Measurements from ENCODE around the gene ASTN2. TPM values are rescaled to one million over a fixed set of nuclear protein-coding genes. Genes with fewer than 3 reads are reported as not detected.

Gene ASTN2
- total RNA-seq, 4 donors from 2014 or later = 3.0 to 7.0 (median 5.2) TPM

DNA sequence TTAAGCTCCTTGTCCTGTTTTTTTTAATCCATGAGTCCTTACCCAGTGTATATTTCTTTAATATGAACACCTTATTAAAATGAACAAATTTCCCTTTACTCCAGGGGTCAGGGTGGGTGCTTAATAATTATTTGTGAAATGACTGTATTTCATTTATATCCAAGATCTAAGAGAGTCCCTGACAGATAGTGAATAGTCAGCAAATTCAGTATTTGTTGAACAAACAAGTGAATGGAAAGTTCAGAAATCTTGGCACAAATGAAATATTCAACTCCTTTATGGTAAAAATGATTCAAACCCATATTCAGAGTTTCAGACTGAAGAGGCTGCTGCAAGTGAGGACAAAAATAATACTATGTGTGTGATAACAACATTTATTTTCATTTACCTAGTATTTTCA is 59.9 kb downstream of the ASTN2 start:
- in situ Hi-C loops (cut with MboI; ENCODE audit: low pct_ligation_motif_present in 1 of 4, low pct_unique_long_range_greater_than_20kb in 1 of 4, low sequenced_read_pairs in 3 of 4) (no loop called here), intact Hi-C loops (cut with DNase I; ENCODE audit: low total_unique reads) (no loop called here)
- Histone ChIP-seq H3K9me3 (no peaks in the 10 kb centered on the region), H3K36me3 (no peaks in the 10 kb centered on the region), H3K27me3 (no peaks in the 10 kb centered on the region), H3K4me1 (no peaks in the 10 kb centered on the region), H3K27ac (no peak overlapping the region), H3K4me3 (no peak overlapping the region)
- no peak for DNase-seq
- no peak for TF ChIP-seq POLR2AphosphoS5 (IDR thresholded peaks at IDR 0.05)
- TF ChIP-seq, protein P1, sequence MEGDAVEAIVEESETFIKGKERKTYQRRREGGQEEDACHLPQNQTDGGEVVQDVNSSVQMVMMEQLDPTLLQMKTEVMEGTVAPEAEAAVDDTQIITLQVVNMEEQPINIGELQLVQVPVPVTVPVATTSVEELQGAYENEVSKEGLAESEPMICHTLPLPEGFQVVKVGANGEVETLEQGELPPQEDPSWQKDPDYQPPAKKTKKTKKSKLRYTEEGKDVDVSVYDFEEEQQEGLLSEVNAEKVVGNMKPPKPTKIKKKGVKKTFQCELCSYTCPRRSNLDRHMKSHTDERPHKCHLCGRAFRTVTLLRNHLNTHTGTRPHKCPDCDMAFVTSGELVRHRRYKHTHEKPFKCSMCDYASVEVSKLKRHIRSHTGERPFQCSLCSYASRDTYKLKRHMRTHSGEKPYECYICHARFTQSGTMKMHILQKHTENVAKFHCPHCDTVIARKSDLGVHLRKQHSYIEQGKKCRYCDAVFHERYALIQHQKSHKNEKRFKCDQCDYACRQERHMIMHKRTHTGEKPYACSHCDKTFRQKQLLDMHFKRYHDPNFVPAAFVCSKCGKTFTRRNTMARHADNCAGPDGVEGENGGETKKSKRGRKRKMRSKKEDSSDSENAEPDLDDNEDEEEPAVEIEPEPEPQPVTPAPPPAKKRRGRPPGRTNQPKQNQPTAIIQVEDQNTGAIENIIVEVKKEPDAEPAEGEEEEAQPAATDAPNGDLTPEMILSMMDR (IDR thresholded peaks at IDR 0.05) = no peak
- TF ChIP-seq EP300 (IDR thresholded peaks at IDR 0.05; ENCODE audit: low read depth) = no peak
- no peak for TF ChIP-seq POLR2A (IDR thresholded peaks at IDR 0.05)

DNA sequence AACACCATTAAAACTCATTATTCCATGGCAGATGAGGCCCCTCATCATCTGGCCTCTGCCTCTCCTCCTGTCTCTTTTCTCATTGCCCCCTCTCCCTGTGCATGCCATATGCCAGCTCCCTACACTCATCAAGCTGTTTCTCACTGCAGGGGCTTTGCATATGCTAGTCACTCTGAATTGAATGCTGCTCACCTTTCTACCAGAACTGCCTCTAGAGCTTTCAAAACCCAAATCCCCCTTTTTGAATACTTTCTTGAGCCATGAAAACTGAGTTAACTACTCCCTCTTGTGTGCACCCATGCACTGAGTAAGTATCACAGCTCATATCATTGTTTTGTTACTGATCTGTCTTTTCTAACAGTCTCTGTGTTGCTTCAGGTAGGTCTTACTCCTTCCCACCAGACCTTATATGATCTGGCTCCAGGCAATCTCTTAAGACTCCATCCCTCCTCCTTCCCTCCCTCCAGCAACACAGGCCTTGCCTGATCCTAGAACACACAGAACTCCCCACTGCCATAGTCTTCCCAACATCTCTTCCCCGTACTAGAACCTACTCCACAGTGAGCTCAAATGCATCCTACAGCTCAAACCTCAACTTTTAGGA is 60.5 kb downstream of the ASTN2 start:
- no peaks in the 10 kb centered on the region for H3K27me3 ChIP-seq
- in situ Hi-C loops (cut with MboI; ENCODE audit: low pct_ligation_motif_present in 1 of 4, low pct_unique_long_range_greater_than_20kb in 1 of 4, low sequenced_read_pairs in 3 of 4) = no loop called here

DNA sequence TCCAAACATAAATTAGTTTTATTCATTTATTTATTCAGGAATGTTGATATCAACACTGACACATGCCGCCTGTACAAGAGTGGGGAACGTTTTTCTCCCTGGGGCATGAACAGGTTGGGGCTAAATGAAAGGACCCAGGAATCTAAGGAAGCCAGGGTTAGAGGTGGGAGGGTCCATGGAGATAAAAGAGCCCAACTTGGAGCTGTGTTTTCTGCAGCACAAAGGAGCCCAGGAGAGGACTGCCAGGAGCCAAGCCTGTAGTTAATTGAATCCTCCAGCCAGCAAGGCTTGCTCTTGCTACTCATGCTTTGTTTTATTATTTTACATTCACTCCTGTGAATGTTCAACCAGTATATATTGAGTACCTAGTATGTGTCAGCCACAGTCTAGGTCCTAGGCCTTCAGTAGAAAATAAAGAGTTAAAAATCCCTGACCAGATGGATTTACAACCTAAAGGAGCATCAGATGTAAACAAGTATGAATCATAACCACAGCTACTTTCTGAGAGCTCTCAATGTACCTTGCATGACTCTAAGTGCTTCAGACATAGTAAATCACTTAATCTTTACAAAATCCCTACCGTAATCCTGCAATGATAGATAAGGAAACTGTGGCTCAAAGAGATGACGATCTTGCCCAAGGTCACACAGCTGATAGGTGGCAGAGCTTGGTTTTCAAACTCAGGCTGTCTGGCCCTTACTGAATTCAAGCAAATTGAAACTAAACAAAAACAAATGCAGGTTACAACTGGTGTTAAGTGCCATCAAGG is 69.8 kb downstream of the ASTN2 start:
- intact Hi-C loops (cut with DNase I; ENCODE audit: low total_unique reads) = no loop called here
- 28 to 31% methylated on average over 4 of the region's 4 CpGs for WGBS, 2 donors (ENCODE audit: low coverage in 1 of 2)
- no peak for DNase-seq
- Histone ChIP-seq H3K27me3 (no peaks in the 10 kb centered on the region), H3K27ac (no peak overlapping the region), H3K4me3 (no peak overlapping the region), H3K36me3 (no peaks in the 10 kb centered on the region), H3K4me1 (no peaks in the 10 kb centered on the region), H3K9me3 (no peaks in the 10 kb centered on the region)
- no peak for TF ChIP-seq EP300 (IDR thresholded peaks at IDR 0.05; ENCODE audit: low read depth)
- TF ChIP-seq POLR2A (IDR thresholded peaks at IDR 0.05) = no peak
- TF ChIP-seq, protein P1 (IDR thresholded peaks at IDR 0.05) = no peak
- no peak for TF ChIP-seq POLR2AphosphoS5 (IDR thresholded peaks at IDR 0.05)
- in situ Hi-C loops (cut with MboI; ENCODE audit: low pct_ligation_motif_present in 1 of 4, low pct_unique_long_range_greater_than_20kb in 1 of 4, low sequenced_read_pairs in 3 of 4) = no loop called here

More for the DNA sequence above, 60.5 kb downstream of the ASTN2 start:
- no peaks in the 10 kb centered on the region for H3K36me3 ChIP-seq
- H3K4me3 ChIP-seq = no peak overlapping the region
- H3K9me3 ChIP-seq = no peaks in the 10 kb centered on the region
- intact Hi-C loops (cut with DNase I; ENCODE audit: low total_unique reads) = no loop called here
- H3K4me1 ChIP-seq = no peaks in the 10 kb centered on the region
- no peak for DNase-seq
- no peak overlapping the region for H3K27ac ChIP-seq
- WGBS, 2 donors (ENCODE audit: low coverage in 1 of 2) = 76 to 88% methylated on average over 1 of the region's 1 CpG
- TF ChIP-seq, protein P1 (IDR thresholded peaks at IDR 0.05) = no peak
- TF ChIP-seq POLR2A (IDR thresholded peaks at IDR 0.05) (no peak), POLR2AphosphoS5 (IDR thresholded peaks at IDR 0.05) (no peak), EP300 (IDR thresholded peaks at IDR 0.05; ENCODE audit: low read depth) (no peak)

DNA sequence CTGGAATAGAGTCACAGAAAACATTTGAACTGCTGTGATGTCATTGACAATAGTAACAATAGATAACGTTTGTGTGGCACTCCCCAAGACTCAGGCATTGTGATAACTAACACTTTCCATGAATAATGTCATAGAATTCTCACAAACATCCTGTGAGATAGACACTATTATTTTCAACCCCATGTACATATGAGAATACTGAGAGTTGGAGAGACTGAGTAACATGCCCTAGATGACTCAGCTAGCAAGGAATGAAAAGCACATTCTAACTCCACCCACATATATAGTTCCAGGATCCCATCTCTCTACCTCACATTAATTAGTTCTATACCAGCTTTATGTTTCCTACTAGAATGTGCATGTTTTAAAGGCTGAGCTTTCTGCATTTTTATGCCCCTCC is 71.4 kb downstream of the ASTN2 start:
- no peaks in the 10 kb centered on the region for H3K9me3 ChIP-seq
- WGBS, 2 donors (ENCODE audit: low coverage in 1 of 2) = 11 to 20% methylated on average over 1 of the region's 1 CpG
- H3K27ac ChIP-seq = no peak overlapping the region
- H3K4me3 ChIP-seq = no peak overlapping the region
- intact Hi-C loops (cut with DNase I; ENCODE audit: low total_unique reads) (no loop called here), in situ Hi-C loops (cut with MboI; ENCODE audit: low pct_ligation_motif_present in 1 of 4, low pct_unique_long_range_greater_than_20kb in 1 of 4, low sequenced_read_pairs in 3 of 4) (no loop called here)
- H3K4me1 ChIP-seq = no peaks in the 10 kb centered on the region
- H3K27me3 ChIP-seq = no peaks in the 10 kb centered on the region
- no peak for DNase-seq
- TF ChIP-seq POLR2AphosphoS5 (IDR thresholded peaks at IDR 0.05) (no peak), POLR2A (IDR thresholded peaks at IDR 0.05) (no peak), EP300 (IDR thresholded peaks at IDR 0.05; ENCODE audit: low read depth) (no peak)
- TF ChIP-seq, protein P1 (IDR thresholded peaks at IDR 0.05) = no peak
- no peaks in the 10 kb centered on the region for H3K36me3 ChIP-seq

Measured in transverse colon (tissue), 4 donors.